GM13976 (cell line): ENCODE measurements around the gene KREMEN1.

Experiments used
- DNase-seq: peaks from one replicate; pipeline ENCODE4 v3.0.0; 2012; ENCODE audit warnings: low spot score
- CTCF ChIP-seq: IDR thresholded peaks from 2 replicates; pipeline ENCODE4 v1.5.1; 2012; ENCODE audit warnings: borderline replicate concordance, mild to moderate bottlenecking; ENCODE audit not compliant: insufficient read depth; ENCODE audit errors: extremely low read depth, missing control alignments, control extremely low read depth
- in situ Hi-C: fragments of 300-500 bp; cut with MboI; formaldehyde crosslinking; loops from one replicate; pipeline ENCODE4 v1.12.0; 2022; ENCODE audit warnings: low sequenced_read_pairs, mixed read lengths, inconsistent platforms; ENCODE audit not compliant: unreplicated experiment

Gene KREMEN1

GRCh38 chr22:29030016-29030617, 42.7 kb upstream of the KREMEN1 start:
- no peak for TF ChIP-seq CTCF

GRCh38 chr22:29030618-29031226, 42.1 kb upstream of the KREMEN1 start:
- DNase-seq = peak; percentile 46
- no peak for TF ChIP-seq CTCF
- in situ Hi-C loops = loop anchor here (10.0 kb wide), 1 partner anchor 426 kb away; no protein-coding TSS in a partner anchor

More at GRCh38 chr22:29030016-29030617, 42.7 kb upstream of the KREMEN1 start:
- DNase-seq = no peak
- in situ Hi-C loops = loop anchor here (10.0 kb wide), 1 partner anchor 425 kb away; no protein-coding TSS in a partner anchor

GRCh38 chr22:29031227-29032011, 41.4 kb upstream of the KREMEN1 start:
- in situ Hi-C loops = loop anchor here (10.0 kb wide), 1 partner anchor 427 kb away; no protein-coding TSS in a partner anchor
- peak; percentile 35 for DNase-seq
- no peak for TF ChIP-seq CTCF

GRCh38 chr22:29032014-29032475, 40.8 kb upstream of the KREMEN1 start:
- in situ Hi-C loops = loop anchor here (10.0 kb wide), 1 partner anchor 427 kb away; no protein-coding TSS in a partner anchor
- no peak for DNase-seq
- no peak for TF ChIP-seq CTCF

GRCh38 chr22:29032584-29032983, 40.3 kb upstream of the KREMEN1 start:
- in situ Hi-C loops = loop anchor here (10.0 kb wide), 1 partner anchor 428 kb away; no protein-coding TSS in a partner anchor
- DNase-seq = no peak
- no peak for TF ChIP-seq CTCF

GRCh38 chr22:29037340-29037932, 35.4 kb upstream of the KREMEN1 start:
- no peak for DNase-seq
- in situ Hi-C loops = loop anchor here (5.0 to 10.0 kb wide), 2 partner anchors 185 to 433 kb away; no protein-coding TSS in a partner anchor
- TF ChIP-seq CTCF = no peak
